SK-N-MC (cell line): Measurements from ENCODE around the gene NEUROG1.

Experiments
- EZH2 ChIP-seq: fragments of 200-600 bp; sonication (generic); IDR thresholded peaks from one replicate; pipeline ENCODE4 v1.6.1; 2017; ENCODE audit warnings: antibody characterized with exemption
- POLR2AphosphoS5 ChIP-seq: IDR thresholded peaks from 2 replicates; pipeline ENCODE4 v1.6.1; 2012; ENCODE audit warnings: mild to moderate bottlenecking, low read depth, low read length, borderline replicate concordance

GRCh38 chr5:135509995-135510394, 25.8 kb downstream of the NEUROG1 start:
- TF ChIP-seq POLR2AphosphoS5 (no peak), EZH2 (no peak)
